ENCODE measurements around the gene TNIK.

GRCh38 chr3:171419457-171419856 is 40.7 kb downstream of the TNIK start:
- TF ChIP-seq ZFX (IDR thresholded peaks at IDR 0.05; ENCODE audit: borderline replicate concordance) (no peak), CTCF (IDR thresholded peaks at IDR 0.05) (no peak)
